Adrenal gland (tissue), 12 donors: ENCODE measurements around the gene NMUR1. TPM values are rescaled to one million over a fixed set of nuclear protein-coding genes. Genes with fewer than 3 reads are reported as not detected.

Experiments
- DNase-seq, 7 donors: peaks; one replicate each; pipeline ENCODE4 v3.0.0-alpha.2; 2019 to 2020
- H3K27ac ChIP-seq, 5 donors: fragments of 200-600 bp; sonication (generic) in 4 of 5; 1 replicate in 3 of 5; 2 replicates in 2 of 5; pipeline versions ENCODE4 v1.5.1 to v1.8.0; 2016 to 2020; ENCODE audit warnings: mild to moderate bottlenecking in 1 of 5
- H3K27me3 ChIP-seq: fragments of 200-600 bp; 2 replicates; pipeline ENCODE4 v1.8.0; 2021
- H3K36me3 ChIP-seq, 2 donors: fragments of 200-600 bp; replicated peaks in 1 of 2; 1 replicate in 1 of 2; 2 replicates in 1 of 2; pipeline versions ENCODE4 v1.5.1 to v1.8.0; 2018 to 2022
- H3K4me1 ChIP-seq, 2 donors: fragments of 200-600 bp; replicated peaks in 1 of 2; 1 replicate in 1 of 2; 2 replicates in 1 of 2; pipeline versions ENCODE4 v1.5.1 to v1.8.0; 2018 to 2021
- H3K4me3 ChIP-seq, 4 donors: fragments of 200-600 bp; sonication (generic) in 3 of 4; one replicate each; pipeline ENCODE4 v1.5.1; 2016 to 2018
- H3K9me3 ChIP-seq, 3 donors: fragments of 200-600 bp; sonication (generic) in 1 of 3; replicated peaks in 1 of 3; 1 replicate in 2 of 3; 2 replicates in 1 of 3; pipeline versions ENCODE4 v1.5.1 to v1.8.0; 2016 to 2021
- CTCF ChIP-seq, 6 experiments: fragments of 450-650 bp in 4 of 6; fragments of 200-600 bp in 2 of 6; sonication (generic) in 1 of 6; IDR thresholded peaks; 1 replicate in 5 of 6; 2 replicates in 1 of 6; pipeline versions ENCODE4 v1.5.1 to v1.8.0; 2016 to 2021; ENCODE audit warnings: antibody characterized with exemption in 6 of 6, mild to moderate bottlenecking in 2 of 6, moderate library complexity in 1 of 6
- POLR2A ChIP-seq, 2 donors: fragments of 450-650 bp; IDR thresholded peaks; one replicate each; pipeline ENCODE4 v1.6.1; 2017; ENCODE audit warnings: antibody characterized with exemption in 2 of 2, mild to moderate bottlenecking in 2 of 2, moderate library complexity in 1 of 2
- WGBS, 4 donors: extraction: QIAGEN DNeasy Blood & Tissue Kit in 2 of 4; methylation state at CpG; one replicate each; pipeline versions ENCODE4 v1.1.5 to v1.1.7; 2013 to 2017; 5-methylcytosine and 5-hydroxymethylcytosine counted together
- intact Hi-C, 2 donors: fragments of 100-400 bp; cut with DNase I; formaldehyde crosslinking; loops; one replicate each; pipeline versions ENCODE4 v1.14.1 to v1.15.0; 2022 to 2023
- polyA plus RNA-seq, 3 donors: library from polyadenylated mRNA; stranded (reverse); fragments of 200-250 nt in 2 of 3; fragments of 350-450 nt in 1 of 3; fragmentation: Illumina TruSeq in 1 of 3; extraction: RNeasy Lipid Tissue Mini Kit (QIAGEN cat#74804) in 1 of 3; gene quantifications; one replicate each; pipeline ENCODE4 v1.2.3, GENCODE V29; 2013 to 2014
- total RNA-seq, 9 donors: library from RNA; depleted of rRNA in 4 of 9; stranded (reverse); fragments of >200 nt in 4 of 9; fragments of 120-200 nt in 1 of 9; fragmentation: NEBNext Ultra II Directional in 1 of 9; extraction: Animal tissue kit (Norgen Biotek cat#: 25700) in 1 of 9; gene quantifications; one replicate each; pipeline versions ENCODE4 v1.1.0 to v1.2.4, GENCODE V29; 2013 to 2023
- donor health status: healthy with polysubstance abuse.
- donor health status: Bipolar disorder and iron deficiency.
- donor health status: DM: yes; HTN: yes; CAD: no.
- donor health status: DM: no; HTN: no; CAD: no.
- donor health status: DM: no; HTN: no; CAD: no.
- donor health status: DM: yes; HTN: yes; CAD: no.

NMUR1 gene
- total and polyA plus RNA-seq, 12 donors: 0.32 to 3.2 (median 1.3) TPM

GRCh38 chr2:231531466-231531865 lies 1.2 kb upstream of the NMUR1 start:
- Histone ChIP-seq H3K36me3 (no peaks in the 10 kb centered on the region), H3K27ac (no peak overlapping the region), H3K9me3 (no peaks in the 10 kb centered on the region), H3K27me3 (no peaks in the 10 kb centered on the region), H3K4me3 (no peak overlapping the region), H3K4me1 (peaks cover 4 to 5% of the 10 kb centered on the region in 2 donors)
- 81 to 95% (median 87%) methylated on average over 6 of the region's 6 CpGs for WGBS, 4 donors
- intact Hi-C loops: no loop called here
- TF ChIP-seq POLR2A (IDR thresholded peaks at IDR 0.05): no peak
- no peak for TF ChIP-seq CTCF (IDR thresholded peaks at IDR 0.05)
- DNase-seq: no peak

- TF ChIP-seq POLR2A (IDR thresholded peaks at IDR 0.05): no peak
- no peak for TF ChIP-seq CTCF (IDR thresholded peaks at IDR 0.05)
- H3K4me3 ChIP-seq: no peak overlapping the region
- H3K4me1 ChIP-seq: peaks cover 4 to 5% of the 10 kb centered on the region in 2 donors
- no peaks in the 10 kb centered on the region for H3K36me3 ChIP-seq
- whole genome bisulfite sequencing, 4 donors: 87 to 95% (median 91%) methylated on average over 2 to 9 of the region's 9 CpGs
- no peaks in the 10 kb centered on the region for H3K27me3 ChIP-seq
- H3K9me3 ChIP-seq: no peaks in the 10 kb centered on the region
- DNase-seq: no peak
- H3K27ac ChIP-seq: no peak overlapping the region
- intact Hi-C loops: no loop called here
Observed at GRCh38 chr2:231528636-231529030, 1.6 kb downstream of the NMUR1 start.

- H3K27ac ChIP-seq: no peak overlapping the region
- no peaks in the 10 kb centered on the region for H3K27me3 ChIP-seq
- WGBS, 4 donors: 82 to 91% (median 87%) methylated on average over 13 to 30 of the region's 30 CpGs
- TF ChIP-seq POLR2A (IDR thresholded peaks at IDR 0.05): no peak
- TF ChIP-seq CTCF (IDR thresholded peaks at IDR 0.05): no peak
- no peaks in the 10 kb centered on the region for H3K9me3 ChIP-seq
- H3K4me1 ChIP-seq: peaks cover 4 to 5% of the 10 kb centered on the region in 2 donors
- H3K4me3 ChIP-seq: no peak overlapping the region
- DNase-seq: no peak
- intact Hi-C loops: no loop called here
- H3K36me3 ChIP-seq: no peaks in the 10 kb centered on the region
Observed at GRCh38 chr2:231527955-231528635, 2.1 kb downstream of the NMUR1 start.

- DNase-seq: no peak
Observed at GRCh38 chr2:231527091-231527395, 3.2 kb downstream of the NMUR1 start.

More at GRCh38 chr2:231527091-231527395, 3.2 kb downstream of the NMUR1 start:
- Histone ChIP-seq H3K4me1 (peaks cover 4 to 5% of the 10 kb centered on the region in 2 donors), H3K27ac (no peak overlapping the region), H3K36me3 (no peaks in the 10 kb centered on the region), H3K27me3 (no peaks in the 10 kb centered on the region), H3K9me3 (no peaks in the 10 kb centered on the region), H3K4me3 (no peak overlapping the region)
- TF ChIP-seq POLR2A (IDR thresholded peaks at IDR 0.05) (no peak), CTCF (IDR thresholded peaks at IDR 0.05) (no peak)
- intact Hi-C loops: no loop called here
- WGBS, 4 donors: 80 to 100% (median 85%) methylated on average over 5 to 7 of the region's 7 CpGs
